Stimulated activated naive CD8-positive, alpha-beta T cell treated with anti-CD3 and anti-CD28 coated beads, Interleukin-15, Interleukin-2, amounts not matched to agents 100 U/mL and 50 U/mL, for 24 hours (primary cell): ENCODE results near the gene ZFP42.
"Not testable (repeated sequence)": the region's sequence is repeated elsewhere in the genome, so short reads cannot be mapped to it uniquely, and the experiment has no call there.

Experiments
- ATAC-seq: fragments of 150-1000 bp; cut with Tn5 transposase; one replicate; pipeline ENCODE4 v1.10.0; 2021
- DNase-seq: peaks from one replicate; pipeline ENCODE4 v3.0.0; 2021

Gene ZFP42

DNA sequence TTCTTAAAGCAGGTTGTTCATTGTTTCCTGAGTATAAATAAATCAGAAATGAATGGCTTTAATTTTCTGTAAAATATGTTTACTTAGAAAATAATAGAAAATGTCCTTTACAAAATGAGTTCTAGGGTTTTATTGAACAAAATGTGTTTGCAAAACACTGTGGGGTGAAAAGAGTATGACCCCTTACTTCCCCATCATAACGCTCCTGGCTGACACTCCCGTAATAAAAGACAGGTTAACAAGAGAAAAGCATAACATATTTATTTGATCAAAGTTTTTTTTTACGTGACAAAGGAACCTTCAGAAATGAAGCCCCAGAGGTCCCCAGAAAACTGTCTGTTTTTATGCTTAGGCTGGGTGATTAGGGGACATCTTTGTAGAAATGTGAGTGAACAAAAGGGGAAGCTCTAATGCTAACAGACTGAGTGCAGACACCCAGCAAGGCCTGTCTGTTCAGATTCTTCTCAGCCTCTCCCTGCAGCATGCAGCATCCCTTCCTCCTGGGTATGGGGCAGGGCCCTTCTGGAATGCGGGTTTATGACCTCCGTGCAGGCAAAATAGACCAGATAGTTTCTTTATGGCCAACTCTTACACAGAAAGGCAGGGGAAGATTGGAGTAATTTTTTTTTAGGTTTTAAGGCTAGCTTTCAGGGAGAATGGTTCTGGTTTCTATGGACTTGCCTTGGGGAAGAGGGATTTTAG, 26.1 kb downstream of the ZFP42 start:
- DNase-seq = no peak
- no peak for ATAC-seq

DNA sequence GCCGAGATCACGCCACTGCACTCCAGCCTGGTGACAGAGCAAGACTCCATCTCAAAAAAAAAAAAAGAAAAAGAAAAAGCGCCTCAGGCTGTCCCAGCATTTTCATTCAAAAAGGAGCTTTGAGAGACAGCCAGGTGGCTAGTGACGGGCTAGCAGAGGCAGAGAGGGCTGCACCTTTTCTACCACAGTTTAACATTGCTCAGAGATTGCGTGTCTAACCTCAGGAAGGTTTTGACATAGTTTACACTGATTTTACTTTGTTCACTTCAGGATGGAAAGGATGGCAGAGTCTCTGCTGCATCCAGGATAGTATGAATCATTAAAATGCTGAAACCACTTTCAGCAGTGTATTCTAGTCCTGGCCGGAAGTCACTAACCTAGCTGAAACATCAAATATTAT, 28.1 kb downstream of the ZFP42 start:
- no peak for DNase-seq
- no peak for ATAC-seq

DNA sequence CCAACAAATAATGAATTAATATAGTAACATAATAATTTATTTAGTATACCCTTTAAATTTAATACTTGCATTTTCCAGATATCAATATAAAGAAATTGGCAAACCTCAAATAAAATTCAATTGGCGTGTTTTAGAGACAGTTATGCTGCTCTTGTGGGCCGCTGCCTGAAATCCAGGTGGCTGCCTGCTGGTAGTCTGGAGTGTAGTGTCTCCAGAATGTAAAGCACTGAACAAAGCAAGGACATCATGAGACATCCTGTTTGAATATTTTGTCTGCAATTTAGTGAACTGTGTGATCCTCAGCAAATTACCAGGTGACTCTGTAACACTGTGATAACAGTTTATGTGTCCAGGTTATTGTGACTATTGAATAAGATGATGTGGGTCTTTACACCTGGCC, 29.9 kb downstream of the ZFP42 start:
- ATAC-seq (no peak), DNase-seq (no peak)

DNA sequence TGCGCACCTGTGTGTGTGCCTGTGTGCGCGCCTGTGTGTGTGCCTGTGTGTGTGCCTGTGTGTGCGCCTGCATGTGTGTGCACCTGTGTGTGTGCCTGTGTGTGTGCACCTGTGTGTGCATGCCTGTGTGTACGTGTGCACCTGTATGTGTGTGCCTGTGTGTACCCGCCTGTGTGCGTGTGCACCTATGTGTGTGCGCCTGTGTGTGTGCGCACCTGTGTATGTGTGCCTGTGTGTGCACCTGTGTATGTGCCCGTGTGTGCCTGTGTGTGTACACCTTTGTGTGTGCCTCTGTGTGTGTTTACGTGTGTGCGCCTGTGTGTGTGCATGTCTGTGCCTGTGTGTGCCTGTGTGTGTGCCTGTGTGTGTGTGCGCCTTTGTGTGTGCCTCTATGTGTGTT, 33.5 kb downstream of the ZFP42 start:
- ATAC-seq (no peak), DNase-seq (no peak)

DNA sequence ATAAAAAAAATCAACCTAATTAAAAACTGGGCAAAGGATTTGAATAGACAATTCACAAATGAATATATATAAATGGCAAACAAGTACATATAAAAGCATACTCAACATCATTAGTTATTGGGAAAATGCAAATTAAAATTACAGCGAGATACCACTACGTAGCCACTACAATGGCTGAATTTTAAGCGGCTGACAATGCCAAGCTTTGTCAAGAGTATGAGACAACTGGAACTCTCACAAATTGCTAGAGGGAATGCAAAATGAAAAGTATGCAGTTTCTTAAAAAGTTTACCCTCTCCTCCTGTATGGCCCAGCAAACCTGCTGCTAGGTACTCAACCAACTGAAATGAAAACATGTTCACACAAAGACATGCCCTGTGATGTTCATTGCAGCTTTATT, 34.8 kb downstream of the ZFP42 start:
- ATAC-seq (no peak), DNase-seq (no peak)

DNA sequence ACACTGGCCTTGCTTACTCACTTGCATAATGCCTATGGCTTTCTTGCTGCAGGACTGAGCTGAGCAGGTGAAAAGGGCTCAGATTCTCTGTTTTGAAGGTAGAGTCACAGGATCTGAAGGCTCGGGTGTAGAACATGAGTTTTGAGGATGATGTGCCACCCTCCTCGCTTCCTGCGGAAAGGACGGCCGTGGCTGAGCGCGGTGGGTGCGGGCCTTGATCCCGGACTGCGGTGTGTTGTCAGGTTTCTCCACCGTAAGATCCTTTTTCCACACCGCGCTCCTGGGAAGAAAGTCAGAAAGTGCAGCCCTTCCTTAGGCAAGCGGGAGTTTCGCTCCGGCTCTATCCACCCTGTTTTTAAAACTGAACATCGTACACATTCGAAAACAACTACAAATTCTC, 36.2 kb downstream of the ZFP42 start:
- no peak for ATAC-seq
- DNase-seq = no peak

DNA sequence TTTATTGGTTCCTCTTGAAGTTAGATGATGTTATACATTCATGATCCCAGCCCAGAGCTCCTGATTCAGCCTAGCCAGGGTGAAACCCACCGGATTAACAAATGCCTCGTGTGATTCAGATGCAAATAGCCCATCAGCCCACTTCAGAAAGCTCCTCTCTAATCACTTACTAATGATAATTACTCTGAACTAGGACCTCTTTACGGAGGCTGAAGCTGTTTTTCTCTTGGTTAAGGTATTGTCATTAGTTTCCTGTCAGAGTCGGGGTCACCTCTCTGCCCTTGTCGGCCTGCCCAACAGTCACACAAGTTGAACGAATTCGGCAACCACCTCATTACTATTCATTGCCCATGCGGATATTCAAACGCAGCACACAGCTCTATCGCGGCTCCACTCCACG, 36.6 kb downstream of the ZFP42 start:
- DNase-seq = no peak
- no peak for ATAC-seq

DNA sequence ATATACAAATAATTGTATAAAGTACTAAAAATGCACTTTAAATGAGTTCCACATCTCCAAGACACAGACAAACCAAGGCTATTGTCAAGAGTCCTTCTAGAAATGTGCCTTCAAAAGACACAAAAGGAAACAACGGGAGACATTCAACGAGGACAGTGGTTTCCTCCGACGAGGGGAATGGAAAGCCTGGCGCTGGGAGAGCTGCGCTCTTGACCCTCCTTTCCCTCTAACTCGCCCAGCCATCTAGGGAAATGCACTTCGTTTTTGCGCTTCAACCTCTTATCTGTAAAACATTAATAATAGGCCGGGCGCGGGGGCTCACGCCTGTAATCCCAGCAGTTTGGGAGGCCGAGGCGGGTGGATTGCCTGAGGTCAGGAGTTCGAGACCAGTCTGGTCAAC, 37.0 kb downstream of the ZFP42 start:
- no peak for DNase-seq
- ATAC-seq = no peak

DNA sequence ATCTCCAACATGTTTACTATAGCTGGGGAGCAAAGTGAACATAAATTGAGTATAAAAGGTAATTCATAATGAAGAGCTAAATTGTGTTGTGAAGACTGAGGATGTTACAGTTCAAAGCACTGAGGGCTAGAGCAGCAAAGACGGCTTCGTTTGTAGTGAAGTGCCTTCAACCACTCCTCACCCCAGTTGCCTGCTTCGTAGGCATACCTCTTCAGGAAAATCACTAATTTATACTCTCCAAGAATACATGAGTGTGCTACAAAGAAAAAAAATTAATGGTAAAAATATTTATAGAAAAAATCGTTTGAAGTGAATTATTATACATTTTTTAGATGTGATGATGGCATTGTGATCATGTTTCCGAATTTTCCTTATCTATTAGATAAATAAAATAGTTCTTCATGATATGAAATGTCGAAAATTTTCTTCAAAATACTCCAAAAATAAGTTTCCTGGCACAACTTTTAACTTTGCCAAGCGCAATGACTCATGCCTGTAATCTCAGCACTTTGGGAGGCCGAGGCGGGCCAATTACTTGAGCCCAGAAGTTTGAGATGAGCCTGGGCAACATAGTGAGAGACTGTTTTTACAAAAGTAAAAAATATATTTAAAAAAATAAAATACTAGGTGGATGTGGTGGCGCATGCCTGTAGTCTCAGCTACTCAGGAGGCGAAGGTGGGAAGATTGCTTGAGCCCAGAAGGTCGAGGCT, 41.6 kb downstream of the ZFP42 start:
- no peak for DNase-seq
- no peak for ATAC-seq

DNA sequence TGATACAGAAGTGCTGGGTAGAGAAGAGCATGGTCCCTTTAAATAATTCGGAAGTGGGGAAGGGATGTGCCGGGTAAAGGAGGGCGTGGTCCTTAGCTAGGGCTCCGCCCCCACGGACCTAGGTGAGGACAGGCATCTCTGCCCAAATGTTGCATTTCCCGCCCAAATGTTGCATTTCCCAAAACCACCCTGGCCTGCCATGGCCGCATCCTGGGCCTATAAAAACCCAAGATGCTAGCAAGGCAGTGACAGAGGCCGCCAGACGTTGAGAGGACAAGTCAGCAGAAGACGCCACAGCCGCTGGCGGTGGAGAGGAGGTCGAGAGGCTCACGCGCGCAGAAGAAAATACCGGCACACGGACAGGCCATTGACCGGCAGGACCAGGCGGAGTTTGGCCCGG, 46.1 kb downstream of the ZFP42 start:
- ATAC-seq = no peak
- no peak for DNase-seq

DNA sequence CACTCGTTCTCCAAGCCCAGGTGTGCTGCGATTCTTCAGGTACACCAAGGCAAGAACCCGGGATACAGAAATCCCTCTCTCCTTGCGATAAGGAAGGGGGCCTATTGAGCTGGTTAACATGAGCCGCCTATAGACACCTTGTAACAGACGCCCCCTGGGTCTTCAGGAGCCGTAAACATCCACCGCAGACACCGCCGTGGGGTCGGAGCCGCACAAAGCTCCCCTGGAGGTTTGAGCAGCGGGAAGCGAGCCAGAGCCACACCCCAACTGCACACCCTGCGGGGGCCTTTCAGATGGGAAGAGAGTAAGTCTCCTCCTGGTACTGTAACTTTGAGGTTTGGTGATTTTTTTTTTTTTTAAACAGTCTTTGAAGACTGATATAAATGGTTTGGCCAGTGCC, 46.6 kb downstream of the ZFP42 start:
- ATAC-seq = no peak
- no peak for DNase-seq

DNA sequence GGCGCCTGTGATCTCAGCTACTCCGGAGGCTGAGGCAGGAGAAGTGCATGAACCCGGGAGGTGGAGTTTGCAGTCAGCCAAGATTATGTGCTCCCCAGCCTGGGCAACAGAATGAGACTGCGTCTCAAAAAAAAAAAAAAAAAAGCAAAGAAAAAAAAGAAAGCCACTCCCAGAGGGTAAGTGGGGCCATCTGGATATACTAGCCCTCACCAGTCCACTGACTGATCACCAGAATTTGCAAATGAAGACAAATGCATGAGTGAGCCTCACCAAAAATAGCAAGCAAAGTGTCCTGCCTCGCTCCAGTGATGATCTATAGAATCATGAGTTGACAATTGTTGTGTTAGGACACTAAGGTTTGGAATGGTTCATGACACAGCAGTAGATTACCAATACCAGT, 47.6 kb downstream of the ZFP42 start:
- no peak for ATAC-seq
- DNase-seq = no peak

DNA sequence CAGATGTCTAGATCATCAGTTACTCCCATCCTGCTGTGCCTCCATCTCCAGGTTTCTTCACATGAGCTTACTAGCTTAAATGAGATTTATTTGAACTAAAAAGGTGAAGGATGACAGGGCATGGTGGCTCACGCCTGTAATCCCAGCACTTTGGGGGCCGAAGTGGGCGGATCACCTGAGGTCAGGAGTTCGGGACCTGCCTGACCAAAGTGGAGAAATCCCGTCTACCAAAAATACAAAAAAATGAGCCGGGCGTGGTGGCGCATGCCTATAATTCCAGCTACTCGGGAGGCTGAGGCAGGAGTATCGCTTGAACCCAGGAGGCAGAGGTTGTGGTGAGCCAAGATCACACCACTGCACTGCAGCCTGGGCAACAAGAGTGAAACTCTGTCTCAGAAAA, 49.9 kb downstream of the ZFP42 start:
- ATAC-seq, DNase-seq: not testable (repeated sequence)

DNA sequence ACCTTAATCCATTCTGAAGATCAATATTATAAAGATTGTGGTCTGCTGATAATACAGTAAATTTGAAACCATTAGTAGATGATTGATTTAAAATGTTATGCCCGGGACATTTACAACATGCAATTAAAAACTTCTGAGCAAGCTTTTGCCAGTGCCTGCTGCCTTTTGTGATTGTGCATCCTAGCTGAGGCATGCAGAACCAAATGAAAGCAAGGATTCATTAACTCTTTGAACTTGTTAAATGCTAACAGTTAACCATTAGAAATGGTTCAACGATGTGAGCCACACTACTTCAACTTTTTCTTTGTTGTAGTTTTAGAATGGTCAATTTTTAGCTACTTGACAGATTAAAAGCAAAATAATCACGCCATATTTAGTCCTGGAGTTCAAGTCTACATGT, 51.1 kb downstream of the ZFP42 start:
- no peak for ATAC-seq
- no peak for DNase-seq

DNA sequence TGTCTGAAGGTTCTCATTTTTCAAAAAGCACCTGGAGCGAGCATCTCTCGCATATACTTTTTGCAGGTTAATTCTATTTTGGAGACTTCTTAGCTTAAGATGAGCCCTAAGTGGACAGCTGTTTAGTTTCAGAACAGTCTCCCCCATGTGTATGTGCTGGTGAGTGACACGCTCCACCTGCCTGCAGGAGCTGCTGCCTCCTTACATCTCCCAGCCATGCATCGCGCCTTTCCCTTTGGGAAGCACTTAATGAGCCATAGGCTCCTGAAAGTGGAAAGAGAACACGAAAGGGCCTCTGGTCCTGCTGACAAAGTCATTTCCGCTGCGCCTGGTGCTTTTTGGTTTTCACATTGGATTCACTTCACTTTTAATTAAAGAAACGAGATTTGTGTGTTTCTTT, 57.7 kb downstream of the ZFP42 start:
- DNase-seq (no peak), ATAC-seq (no peak)
